Panc1 (cell line): ENCODE results near the gene ARHGAP6. TPM values are rescaled to one million over a fixed set of nuclear protein-coding genes. Genes with fewer than 3 reads are reported as not detected.

Experiments
- ATAC-seq: fragments of 200-7000 bp; cut with Tn5 transposase; 2 replicates; pipeline ENCODE4 v1.9.1; 2020; ENCODE audit warnings: mild to moderate bottlenecking, moderate library complexity
- BruUV-seq: library from RNA; stranded (reverse); fragments of 400-500 nt; replicated peaks from 2 replicates; lab custom pipeline; 2021; lab: Mats Ljungman, UMichigan
- CTCF ChIA-PET: fragments of 300-600 bp; sonication (Branson Sonifier 250); formaldehyde crosslinking; loops from one replicate; lab custom pipeline; 2022; ENCODE audit warnings: antibody characterized with exemption; lab: Charles Lee
- POLR2A ChIA-PET: fragments of 300-600 bp; sonication (Branson Sonifier 250); formaldehyde crosslinking; loops from one replicate; lab custom pipeline; 2022; ENCODE audit warnings: antibody characterized with exemption; lab: Charles Lee
- DNase-seq: peaks from one replicate; pipeline ENCODE4 v3.0.0-alpha.2; 2010; ENCODE audit warnings: low read depth, low spot score
- H3K27ac ChIP-seq: 2 replicates; pipeline ENCODE4 v1.5.1; 2011; ENCODE audit warnings: mild to moderate bottlenecking, low read length, inconsistent platforms
- H3K27me3 ChIP-seq: fragments of 200-500 bp; sonication (Bioruptor generic); 2 replicates; pipeline ENCODE4 v1.6.0; 2014; ENCODE audit warnings: low read length, inconsistent platforms; ENCODE audit not compliant: control insufficient read depth, insufficient read depth
- H3K36me3 ChIP-seq: fragments of 200-500 bp; sonication (Bioruptor generic); 2 replicates; pipeline ENCODE4 v1.5.1; 2014; ENCODE audit warnings: inconsistent platforms, mild to moderate bottlenecking, low read length, moderate library complexity; ENCODE audit not compliant: control insufficient read depth, insufficient read depth
- H3K4me1 ChIP-seq: 2 replicates; pipeline ENCODE4 v1.5.1; 2011; ENCODE audit warnings: inconsistent platforms, mild to moderate bottlenecking, low read length, moderate library complexity; ENCODE audit not compliant: control insufficient read depth, insufficient read depth
- H3K4me3 ChIP-seq, 2 experiments: 2 replicates each; pipeline ENCODE4 v1.5.1; 2011 to 2012; ENCODE audit warnings: low read depth in 2 of 2, low read length in 2 of 2, mild to moderate bottlenecking in 2 of 2, inconsistent platforms in 1 of 2, moderate library complexity in 1 of 2
- H3K9me3 ChIP-seq: fragments of 200-500 bp; sonication (Bioruptor generic); 2 replicates; pipeline ENCODE4 v1.5.1; 2014; ENCODE audit warnings: low read depth, mild to moderate bottlenecking, inconsistent platforms, low read length, moderate library complexity; ENCODE audit not compliant: control insufficient read depth, insufficient read depth
- POLR2AphosphoS5 ChIP-seq: IDR thresholded peaks from 2 replicates; pipeline ENCODE4 v1.6.1; 2012; ENCODE audit warnings: mild to moderate bottlenecking, low read depth, low read length, moderate library complexity
- SIN3A ChIP-seq: IDR thresholded peaks from 2 replicates; pipeline ENCODE4 v1.6.1; 2012; ENCODE audit warnings: low read depth, mild to moderate bottlenecking, low read length, moderate library complexity, borderline replicate concordance; ENCODE audit not compliant: insufficient read depth
- TCF7L2 ChIP-seq: IDR thresholded peaks from 2 replicates; pipeline ENCODE4 v1.6.1; 2011; ENCODE audit warnings: mild to moderate bottlenecking, low read depth, low read length, inconsistent platforms
- in situ Hi-C: cut with HindIII; loops from 2 replicates; pipeline ENCODE4 v1.10.0; 2016; ENCODE audit warnings: low sequenced_read_pairs, low pct_unique_long_range_greater_than_20kb
- intact Hi-C: fragments of 100-400 bp; cut with micrococcal nuclease; formaldehyde crosslinking; loops from one replicate; pipeline ENCODE4 v1.10.0; 2022; ENCODE audit not compliant: unreplicated experiment
- total RNA-seq: library from RNA; stranded (reverse); gene quantifications from one replicate; pipeline ENCODE4 v1.2.1, GENCODE V29; 2021; ENCODE audit not compliant: unreplicated experiment
- TF ChIP-seq, protein P1 (sequence below): fragments of 450-650 bp; IDR thresholded peaks from 2 replicates; pipeline ENCODE4 v1.5.1; 2017; ENCODE audit warnings: mild to moderate bottlenecking
- TF ChIP-seq, protein P2 (sequence below), 2 experiments: IDR thresholded peaks; 2 replicates each; pipeline ENCODE4 v1.6.1; 2011 to 2012; ENCODE audit warnings: low read depth in 2 of 2, control low read depth in 1 of 2, low read length in 1 of 2, mild to moderate bottlenecking in 1 of 2, moderate library complexity in 1 of 2; ENCODE audit not compliant: insufficient read depth in 1 of 2

Gene ARHGAP6
- total RNA-seq, 1 experiment from 2014 or later = 0.13 TPM

DNA sequence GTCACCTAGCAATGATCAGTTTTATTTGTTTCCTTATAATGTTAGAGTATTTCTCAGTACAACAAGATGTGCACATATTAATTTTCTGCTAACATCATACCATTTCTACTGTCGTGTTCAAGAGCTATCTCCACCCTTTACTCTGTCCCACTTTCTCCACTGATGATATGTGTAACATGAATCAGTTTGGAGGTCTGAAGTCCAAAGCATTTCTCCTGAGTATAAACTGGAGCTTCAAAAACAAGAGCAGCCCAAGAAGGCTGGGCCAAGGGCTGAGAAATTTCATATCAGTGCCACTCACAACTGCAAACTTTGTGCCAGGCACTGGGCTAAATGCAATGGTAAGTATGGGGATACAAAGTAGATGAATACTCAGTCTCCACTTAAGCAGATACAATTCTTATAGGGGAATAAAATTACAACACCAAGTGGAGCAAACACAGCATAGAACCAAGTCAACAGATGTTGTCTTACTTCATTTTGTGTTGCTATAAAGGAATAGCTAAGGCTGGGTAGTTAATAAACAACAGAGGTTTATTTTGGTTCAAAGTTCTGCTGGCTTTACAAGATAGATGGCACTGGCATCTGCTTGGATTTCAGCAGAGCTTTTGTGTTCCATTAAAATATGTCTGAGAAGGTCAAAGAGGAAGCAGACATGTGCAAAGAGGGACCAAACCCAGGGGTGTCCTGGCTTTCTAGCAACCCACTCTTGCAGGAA, 328.3 kb downstream of the ARHGAP6 start:
- Histone ChIP-seq H3K27me3 (no peaks in the 10 kb centered on the region), H3K4me3 (no peak overlapping the region), H3K4me1 (no peaks in the 10 kb centered on the region), H3K36me3 (no peaks in the 10 kb centered on the region), H3K27ac (no peak overlapping the region), H3K9me3 (no peaks in the 10 kb centered on the region)
- CTCF ChIA-PET = no interaction called here
- no TSS peak for BruUV-seq
- in situ Hi-C loops (no loop called here), intact Hi-C loops (no loop called here)
- DNase-seq (no peak), ATAC-seq (no peak)
- POLR2A ChIA-PET = no interaction called here
- TF ChIP-seq TCF7L2 (no peak), POLR2AphosphoS5 (no peak), SIN3A (no peak)
- TF ChIP-seq, protein P1, sequence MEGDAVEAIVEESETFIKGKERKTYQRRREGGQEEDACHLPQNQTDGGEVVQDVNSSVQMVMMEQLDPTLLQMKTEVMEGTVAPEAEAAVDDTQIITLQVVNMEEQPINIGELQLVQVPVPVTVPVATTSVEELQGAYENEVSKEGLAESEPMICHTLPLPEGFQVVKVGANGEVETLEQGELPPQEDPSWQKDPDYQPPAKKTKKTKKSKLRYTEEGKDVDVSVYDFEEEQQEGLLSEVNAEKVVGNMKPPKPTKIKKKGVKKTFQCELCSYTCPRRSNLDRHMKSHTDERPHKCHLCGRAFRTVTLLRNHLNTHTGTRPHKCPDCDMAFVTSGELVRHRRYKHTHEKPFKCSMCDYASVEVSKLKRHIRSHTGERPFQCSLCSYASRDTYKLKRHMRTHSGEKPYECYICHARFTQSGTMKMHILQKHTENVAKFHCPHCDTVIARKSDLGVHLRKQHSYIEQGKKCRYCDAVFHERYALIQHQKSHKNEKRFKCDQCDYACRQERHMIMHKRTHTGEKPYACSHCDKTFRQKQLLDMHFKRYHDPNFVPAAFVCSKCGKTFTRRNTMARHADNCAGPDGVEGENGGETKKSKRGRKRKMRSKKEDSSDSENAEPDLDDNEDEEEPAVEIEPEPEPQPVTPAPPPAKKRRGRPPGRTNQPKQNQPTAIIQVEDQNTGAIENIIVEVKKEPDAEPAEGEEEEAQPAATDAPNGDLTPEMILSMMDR = no peak
- TF ChIP-seq, protein P2, sequence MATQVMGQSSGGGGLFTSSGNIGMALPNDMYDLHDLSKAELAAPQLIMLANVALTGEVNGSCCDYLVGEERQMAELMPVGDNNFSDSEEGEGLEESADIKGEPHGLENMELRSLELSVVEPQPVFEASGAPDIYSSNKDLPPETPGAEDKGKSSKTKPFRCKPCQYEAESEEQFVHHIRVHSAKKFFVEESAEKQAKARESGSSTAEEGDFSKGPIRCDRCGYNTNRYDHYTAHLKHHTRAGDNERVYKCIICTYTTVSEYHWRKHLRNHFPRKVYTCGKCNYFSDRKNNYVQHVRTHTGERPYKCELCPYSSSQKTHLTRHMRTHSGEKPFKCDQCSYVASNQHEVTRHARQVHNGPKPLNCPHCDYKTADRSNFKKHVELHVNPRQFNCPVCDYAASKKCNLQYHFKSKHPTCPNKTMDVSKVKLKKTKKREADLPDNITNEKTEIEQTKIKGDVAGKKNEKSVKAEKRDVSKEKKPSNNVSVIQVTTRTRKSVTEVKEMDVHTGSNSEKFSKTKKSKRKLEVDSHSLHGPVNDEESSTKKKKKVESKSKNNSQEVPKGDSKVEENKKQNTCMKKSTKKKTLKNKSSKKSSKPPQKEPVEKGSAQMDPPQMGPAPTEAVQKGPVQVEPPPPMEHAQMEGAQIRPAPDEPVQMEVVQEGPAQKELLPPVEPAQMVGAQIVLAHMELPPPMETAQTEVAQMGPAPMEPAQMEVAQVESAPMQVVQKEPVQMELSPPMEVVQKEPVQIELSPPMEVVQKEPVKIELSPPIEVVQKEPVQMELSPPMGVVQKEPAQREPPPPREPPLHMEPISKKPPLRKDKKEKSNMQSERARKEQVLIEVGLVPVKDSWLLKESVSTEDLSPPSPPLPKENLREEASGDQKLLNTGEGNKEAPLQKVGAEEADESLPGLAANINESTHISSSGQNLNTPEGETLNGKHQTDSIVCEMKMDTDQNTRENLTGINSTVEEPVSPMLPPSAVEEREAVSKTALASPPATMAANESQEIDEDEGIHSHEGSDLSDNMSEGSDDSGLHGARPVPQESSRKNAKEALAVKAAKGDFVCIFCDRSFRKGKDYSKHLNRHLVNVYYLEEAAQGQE (IDR thresholded peaks at IDR 0.05; ENCODE audit: insufficient read depth in 1 of 2, low read depth in 2 of 2, low read length in 1 of 2) = no peak

DNA sequence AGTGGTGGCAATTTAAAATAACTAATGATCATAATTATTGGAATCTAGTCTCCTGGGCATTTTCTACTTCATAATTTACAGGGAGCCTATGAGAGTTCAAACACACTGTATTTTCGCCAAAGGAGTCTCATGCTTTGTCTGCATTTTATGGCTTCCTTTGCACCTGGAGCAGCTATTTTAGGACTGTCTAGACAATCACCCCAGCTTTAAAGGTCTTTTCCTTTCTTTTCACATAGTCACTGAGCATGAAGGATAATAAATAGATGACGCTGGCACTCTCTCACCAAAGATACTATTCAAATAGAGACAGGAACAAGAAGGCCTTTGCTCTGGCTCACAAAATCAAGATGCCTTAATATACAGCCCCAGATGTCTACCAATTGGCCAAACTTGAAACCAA, 329.5 kb downstream of the ARHGAP6 start:
- Histone ChIP-seq H3K4me1 (no peaks in the 10 kb centered on the region), H3K4me3 (no peak overlapping the region), H3K27me3 (no peaks in the 10 kb centered on the region), H3K27ac (no peak overlapping the region), H3K9me3 (no peaks in the 10 kb centered on the region), H3K36me3 (no peaks in the 10 kb centered on the region)
- DNase-seq = no peak
- no peak for ATAC-seq
- in situ Hi-C loops (no loop called here), intact Hi-C loops (no loop called here)
- TF ChIP-seq POLR2AphosphoS5 (no peak), SIN3A (no peak)
- TF ChIP-seq, protein P1 = no peak
- POLR2A ChIA-PET = no interaction called here
- BruUV-seq = no TSS peak
- CTCF ChIA-PET = no interaction called here
